Right kidney (tissue), 1 donor: ENCODE data around the gene ZNF585A.

ENCODE experiments used
- DNase-seq: peaks from one replicate; pipeline ENCODE4 v3.0.0-alpha.2; 2016

The ZNF585A gene

DNA sequence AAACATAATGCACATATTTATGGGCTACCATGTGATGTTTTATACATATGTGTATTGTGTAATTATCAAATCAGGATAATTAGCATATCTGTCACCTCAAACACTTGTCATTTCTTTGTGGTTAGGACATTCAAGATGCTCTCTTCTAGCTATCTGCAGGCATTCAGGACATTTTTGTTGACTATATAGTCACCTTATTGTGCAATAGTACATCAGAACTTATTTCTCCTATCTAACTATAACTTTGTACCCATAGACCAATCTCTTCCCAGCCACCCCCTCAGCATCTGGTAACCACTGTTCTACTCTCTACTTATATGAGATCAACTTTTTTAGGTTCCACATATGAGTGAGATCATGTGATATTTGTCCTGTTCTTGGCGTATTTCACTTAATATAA is 73.9 kb downstream of the ZNF585A start:
- no peak for DNase-seq

DNA sequence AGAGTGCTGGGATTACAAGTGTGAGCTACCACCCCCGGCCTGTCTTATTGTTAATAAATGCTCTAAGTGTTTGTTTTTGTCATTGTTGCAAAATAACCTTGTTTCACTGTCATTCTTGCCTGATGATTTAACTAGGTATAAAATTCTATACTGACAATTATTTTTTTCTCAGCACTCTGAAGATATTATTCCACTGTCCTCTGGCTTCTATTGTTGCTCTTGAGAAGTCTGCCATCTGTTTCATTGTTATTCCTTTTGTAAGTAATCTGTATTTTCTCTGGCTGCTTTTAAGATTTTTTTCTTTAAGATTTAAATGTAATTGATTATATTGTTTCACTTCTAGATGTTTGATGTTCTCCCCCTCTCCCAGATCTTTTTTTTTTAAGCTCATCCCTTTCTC is 76.6 kb downstream of the ZNF585A start:
- no peak for DNase-seq
